ENCODE results near the gene CHST11. TPM values are rescaled to one million over a fixed set of nuclear protein-coding genes. Genes with fewer than 3 reads are reported as not detected.

CHST11 gene
- polyA plus RNA-seq, 1 donor (not counting 4 experiments of a cell fraction or from before 2014, with no cell fraction given) = 11.9 TPM

DNA sequence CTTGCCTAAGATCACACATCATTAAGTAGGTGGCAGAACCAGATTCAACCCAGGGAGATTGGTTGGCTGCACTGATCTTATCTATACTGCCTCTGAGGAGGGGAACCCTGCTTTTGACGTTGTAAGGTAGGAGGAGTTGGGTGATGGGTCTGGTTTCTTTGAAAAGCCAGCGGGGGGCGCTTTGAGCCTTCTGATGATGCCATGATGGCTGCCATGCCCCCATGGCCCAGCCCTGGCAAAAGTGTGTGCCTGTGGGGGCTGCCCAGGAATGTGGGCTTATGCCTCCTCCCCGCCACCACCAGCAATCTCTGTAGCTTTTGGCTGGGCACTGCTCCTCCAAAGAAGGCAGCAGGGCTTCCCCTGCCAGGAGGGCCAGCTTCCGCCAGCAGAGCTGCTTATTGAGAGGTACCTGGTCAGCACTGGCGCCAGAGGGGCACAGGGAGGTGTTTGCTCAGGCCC lies 277.0 kb downstream of the CHST11 start:
- Histone ChIP-seq H2AFZ (ENCODE audit: control insufficient read depth, low read length) (no peak overlapping the region), H3K36me3 (ENCODE audit: control insufficient read depth in 2 of 2, extremely low read depth in 1 of 2, insufficient read depth in 2 of 2, low read length in 2 of 2) (peaks cover 0 to 2% of the 10 kb centered on the region in 2 experiments), H3K9me1 (ENCODE audit: control insufficient read depth, extremely low read depth, insufficient read depth, low read length) (no peaks in the 10 kb centered on the region), H3K27ac (ENCODE audit: control insufficient read depth, insufficient read depth, low read length) (no peak overlapping the region), H3K4me2 (ENCODE audit: control insufficient read depth, extremely low read depth, insufficient read depth, low read depth, low read length) (no peak overlapping the region), H3K27me3 (ENCODE audit: control insufficient read depth, extremely low read depth, insufficient read depth, low read length) (no peaks in the 10 kb centered on the region), H3K4me3 (ENCODE audit: control insufficient read depth in 2 of 3, extremely low read depth in 1 of 3, insufficient read depth in 2 of 3, low read depth in 1 of 3, low read length in 3 of 3) (no peak overlapping the region), H3K9ac (ENCODE audit: control insufficient read depth, extremely low read depth, insufficient read depth, low read length) (no peak overlapping the region), H3K79me2 (ENCODE audit: control insufficient read depth, insufficient read depth, low read length) (no peaks in the 10 kb centered on the region), H3K4me1 (ENCODE audit: control insufficient read depth, extremely low read depth, insufficient read depth, low read length) (peaks cover 11% of the 10 kb centered on the region), H4K20me1 (ENCODE audit: control insufficient read depth, extremely low read depth, insufficient read depth, low read length) (no peaks in the 10 kb centered on the region), H3K9me3 (ENCODE audit: control insufficient read depth, low read depth, low read length) (no peaks in the 10 kb centered on the region)
- TF ChIP-seq CTCF (optimal IDR thresholded peaks at IDR 0.05 in 1 of 3, IDR thresholded peaks at IDR 0.05 in 1 of 3, conservative IDR thresholded peaks at IDR 0.05 in 1 of 3; ENCODE audit: extremely low read depth in 1 of 3, insufficient read depth in 2 of 3, low read length in 3 of 3) (no peak), EZH2 (IDR thresholded peaks at IDR 0.05; ENCODE audit: low read length) (no peak)
- dilution Hi-C loops (cut with MboI; ENCODE audit: extremely low pct_ligation_motif_present, low sequenced_read_pairs) = no loop called here
- DNase-seq (ENCODE audit: low read depth, low spot score) (no peak), FAIRE-seq (no peak)

DNA sequence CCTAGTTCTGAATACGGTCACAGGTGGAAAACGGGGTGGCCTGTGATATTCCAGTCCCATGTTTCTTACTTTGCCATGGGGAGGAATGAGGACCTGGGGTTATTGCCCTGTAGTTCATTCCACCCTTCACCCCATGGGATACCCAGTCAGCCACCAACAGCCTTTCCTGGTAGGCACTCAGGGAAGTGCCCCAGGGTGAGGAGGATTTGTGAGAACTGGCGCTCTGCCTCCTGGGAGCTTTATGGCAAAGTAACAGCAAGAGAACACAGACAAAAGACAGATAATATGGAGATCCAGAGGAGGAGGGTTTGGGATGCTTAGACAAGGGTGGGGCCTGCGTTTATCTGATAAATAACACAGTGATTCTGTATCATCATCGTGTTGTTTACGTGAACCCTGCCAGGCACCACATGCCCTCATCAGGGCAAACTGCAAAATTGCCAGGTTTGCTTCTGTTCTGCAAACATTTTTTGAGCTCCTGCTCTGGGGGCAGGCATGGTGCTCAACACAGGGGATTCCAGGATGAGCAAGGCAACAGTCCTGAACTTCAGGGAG lies 277.9 kb downstream of the CHST11 start:
- Histone ChIP-seq H3K27ac (ENCODE audit: control insufficient read depth, insufficient read depth, low read length) (no peak overlapping the region), H3K9ac (ENCODE audit: control insufficient read depth, extremely low read depth, insufficient read depth, low read length) (no peak overlapping the region), H3K9me3 (ENCODE audit: control insufficient read depth, low read depth, low read length) (no peaks in the 10 kb centered on the region), H3K4me3 (ENCODE audit: control insufficient read depth in 2 of 3, extremely low read depth in 1 of 3, insufficient read depth in 2 of 3, low read depth in 1 of 3, low read length in 3 of 3) (no peak overlapping the region), H3K4me2 (ENCODE audit: control insufficient read depth, extremely low read depth, insufficient read depth, low read depth, low read length) (no peak overlapping the region), H3K27me3 (ENCODE audit: control insufficient read depth, extremely low read depth, insufficient read depth, low read length) (no peaks in the 10 kb centered on the region), H3K4me1 (ENCODE audit: control insufficient read depth, extremely low read depth, insufficient read depth, low read length) (peaks cover 15% of the 10 kb centered on the region), H2AFZ (ENCODE audit: control insufficient read depth, low read length) (no peak overlapping the region), H3K36me3 (ENCODE audit: control insufficient read depth in 2 of 2, extremely low read depth in 1 of 2, insufficient read depth in 2 of 2, low read length in 2 of 2) (peaks cover 0 to 2% of the 10 kb centered on the region in 2 experiments), H3K9me1 (ENCODE audit: control insufficient read depth, extremely low read depth, insufficient read depth, low read length) (no peaks in the 10 kb centered on the region), H4K20me1 (ENCODE audit: control insufficient read depth, extremely low read depth, insufficient read depth, low read length) (no peaks in the 10 kb centered on the region), H3K79me2 (ENCODE audit: control insufficient read depth, insufficient read depth, low read length) (no peaks in the 10 kb centered on the region)
- no peak for DNase-seq (ENCODE audit: low read depth, low spot score)
- TF ChIP-seq EZH2 (IDR thresholded peaks at IDR 0.05; ENCODE audit: low read length) = no peak
- TF ChIP-seq CTCF (optimal IDR thresholded peaks at IDR 0.05 in 1 of 3, IDR thresholded peaks at IDR 0.05 in 1 of 3, conservative IDR thresholded peaks at IDR 0.05 in 1 of 3; ENCODE audit: extremely low read depth in 1 of 3, insufficient read depth in 2 of 3, low read length in 3 of 3) = no peak
- no peak for FAIRE-seq
- dilution Hi-C loops (cut with MboI; ENCODE audit: extremely low pct_ligation_motif_present, low sequenced_read_pairs) = no loop called here
